ENCODE measurements around the gene KCNH5.

Gene KCNH5

GRCh38 chr14:63051301-63051700 is 6.0 kb upstream of the KCNH5 start:
- no peaks in the 10 kb centered on the region for H3K36me3 ChIP-seq (ENCODE audit: insufficient read depth, low read length)
- H3K27ac ChIP-seq (ENCODE audit: low read length) = no peak overlapping the region
- TF ChIP-seq CTCF (IDR thresholded peaks at IDR 0.05; ENCODE audit: borderline replicate concordance, extremely low read depth, low read length, poor library complexity, severe bottlenecking) (no peak), EZH2 (IDR thresholded peaks at IDR 0.05; ENCODE audit: borderline replicate concordance, low read depth, low read length, severe bottlenecking) (no peak)
- H4K20me1 ChIP-seq (ENCODE audit: insufficient read depth, low read length) = no peaks in the 10 kb centered on the region
- ATAC-seq (ENCODE audit: insufficient read depth, low read depth) = no peak
- H3K4me1 ChIP-seq (ENCODE audit: insufficient read depth, low read length) = no peaks in the 10 kb centered on the region
- no peak overlapping the region for H2AFZ ChIP-seq (ENCODE audit: low read depth, low read length)
- H3K9ac ChIP-seq (ENCODE audit: low read depth, low read length) = no peak overlapping the region
- H3K4me2 ChIP-seq (ENCODE audit: insufficient read depth, low read length) = no peak overlapping the region
- H3K4me3 ChIP-seq (ENCODE audit: low read depth in 1 of 2, low read length in 2 of 2) = no peak overlapping the region
- H3K27me3 ChIP-seq (ENCODE audit: insufficient read depth, low read length, poor library complexity) = no peaks in the 10 kb centered on the region
- no peaks in the 10 kb centered on the region for H3K9me3 ChIP-seq (ENCODE audit: insufficient read depth, low read length, severe bottlenecking)
- no peaks in the 10 kb centered on the region for H3K79me2 ChIP-seq (ENCODE audit: insufficient read depth, low read length)
- DNase-seq = no peak

GRCh38 chr14:63050694-63051093 is 5.4 kb upstream of the KCNH5 start:
- ATAC-seq (ENCODE audit: insufficient read depth, low read depth) (no peak), DNase-seq (no peak)
- Histone ChIP-seq H3K36me3 (ENCODE audit: insufficient read depth, low read length) (no peaks in the 10 kb centered on the region), H3K4me2 (ENCODE audit: insufficient read depth, low read length) (no peak overlapping the region), H2AFZ (ENCODE audit: low read depth, low read length) (no peak overlapping the region), H3K9ac (ENCODE audit: low read depth, low read length) (no peak overlapping the region), H3K27me3 (ENCODE audit: insufficient read depth, low read length, poor library complexity) (no peaks in the 10 kb centered on the region), H4K20me1 (ENCODE audit: insufficient read depth, low read length) (no peaks in the 10 kb centered on the region), H3K4me3 (ENCODE audit: low read depth in 1 of 2, low read length in 2 of 2) (no peak overlapping the region), H3K79me2 (ENCODE audit: insufficient read depth, low read length) (no peaks in the 10 kb centered on the region), H3K9me3 (ENCODE audit: insufficient read depth, low read length, severe bottlenecking) (no peaks in the 10 kb centered on the region), H3K27ac (ENCODE audit: low read length) (no peak overlapping the region), H3K4me1 (ENCODE audit: insufficient read depth, low read length) (no peaks in the 10 kb centered on the region)
- TF ChIP-seq CTCF (IDR thresholded peaks at IDR 0.05; ENCODE audit: borderline replicate concordance, extremely low read depth, low read length, poor library complexity, severe bottlenecking) (no peak), EZH2 (IDR thresholded peaks at IDR 0.05; ENCODE audit: borderline replicate concordance, low read depth, low read length, severe bottlenecking) (no peak)

- no peaks in the 10 kb centered on the region for H3K27me3 ChIP-seq (ENCODE audit: insufficient read depth, low read length, poor library complexity)
These were observed 1.3 kb upstream of the KCNH5 start for GRCh38 chr14:63046339-63047268.

More at GRCh38 chr14:63046339-63047268, 1.3 kb upstream of the KCNH5 start:
- no peak overlapping the region for H3K4me3 ChIP-seq (ENCODE audit: low read depth in 1 of 2, low read length in 2 of 2)
- DNase-seq = no peak
- H4K20me1 ChIP-seq (ENCODE audit: insufficient read depth, low read length) = no peaks in the 10 kb centered on the region
- H3K4me2 ChIP-seq (ENCODE audit: insufficient read depth, low read length) = no peak overlapping the region
- H3K36me3 ChIP-seq (ENCODE audit: insufficient read depth, low read length) = no peaks in the 10 kb centered on the region
- no peak for ATAC-seq (ENCODE audit: insufficient read depth, low read depth)
- H3K9me3 ChIP-seq (ENCODE audit: insufficient read depth, low read length, severe bottlenecking) = no peaks in the 10 kb centered on the region
- TF ChIP-seq EZH2 (IDR thresholded peaks at IDR 0.05; ENCODE audit: borderline replicate concordance, low read depth, low read length, severe bottlenecking) (no peak), CTCF (IDR thresholded peaks at IDR 0.05; ENCODE audit: borderline replicate concordance, extremely low read depth, low read length, poor library complexity, severe bottlenecking) (no peak)
- no peak overlapping the region for H3K9ac ChIP-seq (ENCODE audit: low read depth, low read length)
- no peaks in the 10 kb centered on the region for H3K4me1 ChIP-seq (ENCODE audit: insufficient read depth, low read length)
- no peak overlapping the region for H3K27ac ChIP-seq (ENCODE audit: low read length)
- H3K79me2 ChIP-seq (ENCODE audit: insufficient read depth, low read length) = no peaks in the 10 kb centered on the region
- H2AFZ ChIP-seq (ENCODE audit: low read depth, low read length) = no peak overlapping the region
